ENCODE results near the gene AK8.

Gene AK8

GRCh38 chr9:132887181-132888120 is 9.4 kb upstream of the AK8 start:
- no peak for DNase-seq

GRCh38 chr9:132886334-132886725 is 8.2 kb upstream of the AK8 start:
- no peak for DNase-seq

GRCh38 chr9:132885720-132886333 is 7.7 kb upstream of the AK8 start:
- no peak for DNase-seq

- no peak for DNase-seq
Observed at GRCh38 chr9:132883349-132884294, 5.5 kb upstream of the AK8 start.

GRCh38 chr9:132882616-132883015 is 4.5 kb upstream of the AK8 start:
- DNase-seq = no peak

GRCh38 chr9:132881826-132882225 is 3.7 kb upstream of the AK8 start:
- DNase-seq = no peak

GRCh38 chr9:132880324-132880661 is 2.2 kb upstream of the AK8 start:
- DNase-seq = no peak

- DNase-seq = no peak
Observed at GRCh38 chr9:132879457-132880323, 1.6 kb upstream of the AK8 start.

GRCh38 chr9:132878695-132879456 is 792 bp upstream of the AK8 start, which contains the start of gene SPACA9:
SPACA9 (plus strand) TSS chr9:132878898; CDS start chr9:132883948, 5,050 bp downstream.
- DNase-seq = peak; percentile 84

GRCh38 chr9:132877458-132877823 is 643 bp downstream of the AK8 start:
- DNase-seq = no peak

- DNase-seq = no peak
Observed at GRCh38 chr9:132876849-132877248, 1.2 kb downstream of the AK8 start.

GRCh38 chr9:132875159-132875558 is 2.9 kb downstream of the AK8 start:
- DNase-seq = no peak

GRCh38 chr9:132873403-132873802 is 4.7 kb downstream of the AK8 start:
- no peak for DNase-seq

- no peak for DNase-seq
Observed at GRCh38 chr9:132869266-132869665, 8.8 kb downstream of the AK8 start.

- DNase-seq = no peak
Observed at GRCh38 chr9:132866898-132867297, 11.2 kb downstream of the AK8 start.

GRCh38 chr9:132864691-132865090 is 13.4 kb downstream of the AK8 start:
- DNase-seq = no peak

- DNase-seq = no peak
Observed at GRCh38 chr9:132864277-132864676, 13.8 kb downstream of the AK8 start.

- no peak for DNase-seq
Observed at GRCh38 chr9:132863096-132863495, 15.0 kb downstream of the AK8 start.

- no peak for DNase-seq
Observed at GRCh38 chr9:132862533-132862932, 15.6 kb downstream of the AK8 start.

GRCh38 chr9:132861666-132862065 is 16.4 kb downstream of the AK8 start:
- no peak for DNase-seq

- DNase-seq = no peak
Observed at GRCh38 chr9:132858751-132859150, 19.3 kb downstream of the AK8 start.

All from right forelimb (tissue), 1 donor.